Caco-2 (cell line): ENCODE measurements around the gene MRGPRD. TPM values are rescaled to one million over a fixed set of nuclear protein-coding genes. Genes with fewer than 3 reads are reported as not detected.

Experiments
- Bru-seq: library from RNA; stranded (reverse); fragments of 400-500 nt; gene quantifications from one replicate; lab custom pipeline; 2021; lab: Mats Ljungman, UMichigan
- BruChase-seq, 2 experiments: library from RNA; stranded (reverse); fragments of 400-500 nt; gene quantifications; one replicate each; lab custom pipeline; 2021; lab: Mats Ljungman, UMichigan
- BruUV-seq: library from RNA; stranded (reverse); fragments of 400-500 nt; replicated peaks from 2 replicates; lab custom pipeline; 2021; lab: Mats Ljungman, UMichigan
- CTCF ChIA-PET: fragments of 300-600 bp; sonication (Branson Sonifier 250); formaldehyde crosslinking; loops from one replicate; lab custom pipeline; 2022; ENCODE audit warnings: antibody characterized with exemption; lab: Charles Lee
- POLR2A ChIA-PET: fragments of 300-600 bp; sonication (Branson Sonifier 250); formaldehyde crosslinking; loops from one replicate; lab custom pipeline; 2022; ENCODE audit warnings: antibody characterized with exemption; lab: Charles Lee
- DNase-seq, 2 experiments: peaks; one replicate each; pipeline versions ENCODE4 v3.0.0 to v3.0.0-alpha.2; 2020 to 2022
- H3K27me3 ChIP-seq: replicated peaks from 2 replicates; pipeline ENCODE4 v1.6.0; 2011; ENCODE audit warnings: low read length; ENCODE audit not compliant: control insufficient read depth, insufficient read depth
- H3K36me3 ChIP-seq: 2 replicates; pipeline ENCODE4 v1.5.1; 2011; ENCODE audit warnings: low read length; ENCODE audit not compliant: control insufficient read depth, insufficient read depth
- H3K4me1 ChIP-seq: fragments of 250-450 bp; sonication (Bioruptor Pico); 2 replicates; pipeline ENCODE4 v1.5.1; 2020; ENCODE audit warnings: mild to moderate bottlenecking
- H3K4me3 ChIP-seq: 2 replicates; pipeline ENCODE4 v1.5.1; 2011; ENCODE audit warnings: low read depth, mild to moderate bottlenecking, control low read depth, low read length
- H3K9me3 ChIP-seq: fragments of 250-450 bp; sonication (Bioruptor Pico); 2 replicates; pipeline ENCODE4 v1.5.1; 2020; ENCODE audit warnings: mild to moderate bottlenecking, moderate library complexity
- H3K27ac Mint-ChIP-seq: one replicate; pipeline ENCODE4 v1.8.0; 2022; ENCODE audit warnings: mixed read lengths; ENCODE audit not compliant: unreplicated experiment
- H3K27me3 Mint-ChIP-seq: one replicate; pipeline ENCODE4 v1.8.0; 2022; ENCODE audit warnings: mixed read lengths; ENCODE audit not compliant: insufficient read depth, unreplicated experiment
- H3K36me3 Mint-ChIP-seq: one replicate; pipeline ENCODE4 v1.8.0; 2022; ENCODE audit warnings: mild to moderate bottlenecking, mixed read lengths; ENCODE audit not compliant: insufficient read depth, unreplicated experiment
- H3K4me1 Mint-ChIP-seq: one replicate; pipeline ENCODE4 v1.8.0; 2022; ENCODE audit warnings: low read depth, mixed read lengths; ENCODE audit not compliant: unreplicated experiment
- H3K4me3 Mint-ChIP-seq: one replicate; pipeline ENCODE4 v1.8.0; 2022; ENCODE audit warnings: mild to moderate bottlenecking, moderate library complexity, mixed read lengths; ENCODE audit not compliant: unreplicated experiment
- H3K9me3 Mint-ChIP-seq: one replicate; pipeline ENCODE4 v1.8.0; 2022; ENCODE audit warnings: mixed read lengths; ENCODE audit not compliant: unreplicated experiment
- CTCF ChIP-seq, 2 experiments: fragments of 200-600 bp in 1 of 2; IDR thresholded peaks; 1 replicate in 1 of 2; 2 replicates in 1 of 2; pipeline versions ENCODE4 v1.5.1 to v1.8.0; 2011 to 2022; ENCODE audit warnings: antibody characterized with exemption in 1 of 2, control low read depth in 1 of 2, inconsistent platforms in 1 of 2, low read depth in 1 of 2, low read length in 1 of 2, mild to moderate bottlenecking in 1 of 2, moderate library complexity in 1 of 2; ENCODE audit not compliant: insufficient read depth in 1 of 2, severe bottlenecking in 1 of 2, unreplicated experiment in 1 of 2
- intact Hi-C: fragments of 100-400 bp; cut with micrococcal nuclease; formaldehyde crosslinking; loops from one replicate; pipeline ENCODE4 v1.10.0; 2022; ENCODE audit not compliant: unreplicated experiment
- long read RNA-seq: library from polyadenylated mRNA; stranded (forward); transcript quantifications from one replicate; pipeline ENCODE4 v2.0.0, GENCODE V29; 2022
- total RNA-seq: library from RNA; stranded (reverse); gene quantifications from 2 replicates; pipeline ENCODE4 v1.2.3, GENCODE V29; 2022

The MRGPRD gene
- total RNA-seq (not detected in 2 replicates), Bru-seq, nascent RNA (not detected), BruChase-seq, experiment 1, labeled RNA remaining after a 2-hour chase (not detected), BruChase-seq, experiment 2, labeled RNA remaining after a 6-hour chase (not detected)
- long read RNA-seq: 0 reads

GRCh38 chr11:68980776-68981065 lies at the start of gene MRGPRD:
Gene MRGPRD, minus strand, starts transcription at chr11:68980986. Its CDS starts 0 bp downstream, at chr11:68980986.
- no peaks in the 10 kb centered on the region for H3K9me3 ChIP-seq
- POLR2A ChIA-PET: interaction anchor here (1.1 kb wide), 1 partner anchor 42 kb away, joined by 3 read pairs; no protein-coding TSS in a partner anchor
- CTCF ChIA-PET: no interaction called here
- Mint-ChIP-seq H3K36me3 (no peaks in the 10 kb centered on the region), H3K9me3 (peaks cover 6% of the 10 kb centered on the region), H3K4me1 (no peaks in the 10 kb centered on the region), H3K4me3 (no peak within 1 kb of the TSS), H3K27ac (no peak within 1 kb of the TSS), H3K27me3 (no peaks in the 10 kb centered on the region)
- BruUV-seq: no TSS peak
- no peaks in the 10 kb centered on the region for H3K4me1 ChIP-seq
- no peaks in the 10 kb centered on the region for H3K36me3 ChIP-seq
- intact Hi-C loops: no loop called here
- DNase-seq: peak in 1 of 2 experiments; percentile 32
- no peak for TF ChIP-seq CTCF (IDR thresholded peaks at IDR 0.05; ENCODE audit: insufficient read depth in 1 of 2, low read depth in 1 of 2, low read length in 1 of 2, severe bottlenecking in 1 of 2, unreplicated experiment in 1 of 2)
- no peaks in the 10 kb centered on the region for H3K27me3 ChIP-seq
- no peak within 1 kb of the TSS for H3K4me3 ChIP-seq

GRCh38 chr11:69030301-69030700 lies 49.5 kb upstream of the MRGPRD start:
- Mint-ChIP-seq H3K4me3 (no peak overlapping the region), H3K36me3 (no peaks in the 10 kb centered on the region), H3K9me3 (no peaks in the 10 kb centered on the region), H3K4me1 (no peaks in the 10 kb centered on the region), H3K27me3 (no peaks in the 10 kb centered on the region), H3K27ac (no peak overlapping the region)
- POLR2A ChIA-PET: no interaction called here
- H3K27me3 ChIP-seq: no peaks in the 10 kb centered on the region
- peaks cover 8% of the 10 kb centered on the region for H3K4me1 ChIP-seq
- DNase-seq: no peak
- no peaks in the 10 kb centered on the region for H3K9me3 ChIP-seq
- TF ChIP-seq CTCF (IDR thresholded peaks at IDR 0.05; ENCODE audit: insufficient read depth in 1 of 2, low read depth in 1 of 2, low read length in 1 of 2, severe bottlenecking in 1 of 2, unreplicated experiment in 1 of 2): no peak
- BruUV-seq: no TSS peak
- H3K36me3 ChIP-seq: no peaks in the 10 kb centered on the region
- intact Hi-C loops: no loop called here
- CTCF ChIA-PET: no interaction called here
- no peak overlapping the region for H3K4me3 ChIP-seq

- no peak overlapping the region for H3K4me3 ChIP-seq
- no peaks in the 10 kb centered on the region for H3K36me3 ChIP-seq
- intact Hi-C loops: no loop called here
- BruUV-seq: no TSS peak
- Mint-ChIP-seq H3K4me3 (no peak overlapping the region), H3K9me3 (no peaks in the 10 kb centered on the region), H3K27me3 (no peaks in the 10 kb centered on the region), H3K4me1 (no peaks in the 10 kb centered on the region), H3K27ac (no peak overlapping the region), H3K36me3 (no peaks in the 10 kb centered on the region)
- DNase-seq: peak; percentile 66
- H3K4me1 ChIP-seq: peaks cover 8% of the 10 kb centered on the region
- H3K27me3 ChIP-seq: no peaks in the 10 kb centered on the region
- no peaks in the 10 kb centered on the region for H3K9me3 ChIP-seq
- ChIA-PET CTCF (interaction anchor here (0.7 to 1.3 kb wide), 2 partner anchors 17 to 22 kb away, joined by 3 to 8 read pairs; no protein-coding TSS in a partner anchor), POLR2A (interaction anchor here (0.5 to 0.7 kb wide), 2 partner anchors 16 to 111 kb away, joined by 3 read pairs; no protein-coding TSS in a partner anchor)
- TF ChIP-seq CTCF (IDR thresholded peaks at IDR 0.05; ENCODE audit: insufficient read depth in 1 of 2, low read depth in 1 of 2, low read length in 1 of 2, severe bottlenecking in 1 of 2, unreplicated experiment in 1 of 2): no peak
These were observed 47.1 kb upstream of the MRGPRD start for GRCh38 chr11:69027704-69028372.
